ENCODE results near the gene IL24. TPM values are rescaled to one million over a fixed set of nuclear protein-coding genes. Genes with fewer than 3 reads are reported as not detected.

Gene IL24
- total and polyA plus RNA-seq, 2 donors from 2014 or later = not detected

DNA sequence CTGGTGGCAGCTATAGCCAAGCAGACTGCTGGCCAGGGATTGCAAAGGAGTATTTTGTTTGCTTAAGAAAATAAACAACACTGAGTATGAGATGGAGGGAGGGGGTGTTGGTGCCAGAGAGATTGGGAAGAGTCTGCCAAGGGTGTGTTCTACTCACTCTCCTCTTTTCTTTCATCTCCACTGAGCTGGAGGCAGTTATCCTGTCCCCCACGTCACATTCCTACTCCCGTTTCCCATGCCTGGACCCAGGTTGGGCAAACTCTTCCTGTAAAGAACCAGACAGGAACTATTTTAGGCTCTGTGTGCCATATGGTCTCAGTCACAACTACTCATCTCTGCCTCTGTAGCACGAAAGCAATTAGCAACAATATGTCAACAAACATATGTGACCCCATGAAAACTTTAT is 1.4 kb upstream of the IL24 start:
- FAIRE-seq (no peak), DNase-seq (peak in 2 of 5 donors; percentile 35 to 65)
- intact Hi-C loops (cut with DNase I) = no loop called here
- TF ChIP-seq, protein P1, sequence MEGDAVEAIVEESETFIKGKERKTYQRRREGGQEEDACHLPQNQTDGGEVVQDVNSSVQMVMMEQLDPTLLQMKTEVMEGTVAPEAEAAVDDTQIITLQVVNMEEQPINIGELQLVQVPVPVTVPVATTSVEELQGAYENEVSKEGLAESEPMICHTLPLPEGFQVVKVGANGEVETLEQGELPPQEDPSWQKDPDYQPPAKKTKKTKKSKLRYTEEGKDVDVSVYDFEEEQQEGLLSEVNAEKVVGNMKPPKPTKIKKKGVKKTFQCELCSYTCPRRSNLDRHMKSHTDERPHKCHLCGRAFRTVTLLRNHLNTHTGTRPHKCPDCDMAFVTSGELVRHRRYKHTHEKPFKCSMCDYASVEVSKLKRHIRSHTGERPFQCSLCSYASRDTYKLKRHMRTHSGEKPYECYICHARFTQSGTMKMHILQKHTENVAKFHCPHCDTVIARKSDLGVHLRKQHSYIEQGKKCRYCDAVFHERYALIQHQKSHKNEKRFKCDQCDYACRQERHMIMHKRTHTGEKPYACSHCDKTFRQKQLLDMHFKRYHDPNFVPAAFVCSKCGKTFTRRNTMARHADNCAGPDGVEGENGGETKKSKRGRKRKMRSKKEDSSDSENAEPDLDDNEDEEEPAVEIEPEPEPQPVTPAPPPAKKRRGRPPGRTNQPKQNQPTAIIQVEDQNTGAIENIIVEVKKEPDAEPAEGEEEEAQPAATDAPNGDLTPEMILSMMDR (IDR thresholded peaks at IDR 0.05; ENCODE audit: borderline replicate concordance, extremely low read depth, insufficient read depth) = no peak
- Histone ChIP-seq H3K9me3 (ENCODE audit: control insufficient read depth in 2 of 3, insufficient read depth in 1 of 3, low read length in 3 of 3) (no peaks in the 10 kb centered on the region), H3K27me3 (ENCODE audit: control insufficient read depth, insufficient read depth, low read length) (no peaks in the 10 kb centered on the region), H3K4me3 (ENCODE audit: low read length in 3 of 3) (no peak overlapping the region), H3K9ac (ENCODE audit: low read length in 3 of 3) (no peak overlapping the region), H3K36me3 (ENCODE audit: control insufficient read depth in 2 of 3, insufficient read depth in 3 of 3, low read length in 3 of 3) (no peaks in the 10 kb centered on the region), H3K4me1 (ENCODE audit: control insufficient read depth in 2 of 3, insufficient read depth in 2 of 3, low read depth in 1 of 3, low read length in 3 of 3) (peaks cover 0 to 2% (median 0%) of the 10 kb centered on the region in 3 donors), H3K27ac (ENCODE audit: low read depth in 2 of 2, low read length in 2 of 2) (no peak overlapping the region)

DNA sequence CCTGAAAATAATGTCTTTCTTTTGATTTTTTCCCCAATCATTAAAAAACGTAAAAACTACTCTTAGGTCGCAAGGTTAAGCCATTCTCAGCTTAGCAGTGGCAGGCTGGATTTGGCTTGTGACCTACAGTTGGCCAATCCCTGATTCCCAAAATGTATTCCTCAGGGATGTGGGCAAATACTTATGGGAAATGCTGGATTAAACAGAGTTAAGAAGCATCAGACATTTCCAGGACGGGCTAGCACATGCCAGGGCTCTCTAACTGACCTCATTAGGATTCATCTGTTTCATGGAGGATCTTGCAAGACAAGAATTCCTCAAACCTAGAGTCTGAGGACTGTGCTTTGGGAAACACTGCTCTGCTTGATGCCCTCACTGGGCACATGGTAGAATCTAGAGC is 982 bp upstream of the IL24 start:
- no peak for FAIRE-seq
- intact Hi-C loops (cut with DNase I) = no loop called here
- no peak for DNase-seq
- H3K27ac ChIP-seq (ENCODE audit: low read depth in 2 of 2, low read length in 2 of 2) = no peak overlapping the region
- H3K4me1 ChIP-seq (ENCODE audit: control insufficient read depth in 2 of 3, insufficient read depth in 2 of 3, low read depth in 1 of 3, low read length in 3 of 3) = peaks cover 0 to 2% (median 0%) of the 10 kb centered on the region in 3 donors
- no peaks in the 10 kb centered on the region for H3K27me3 ChIP-seq (ENCODE audit: control insufficient read depth, insufficient read depth, low read length)
- H3K36me3 ChIP-seq (ENCODE audit: control insufficient read depth in 2 of 3, insufficient read depth in 3 of 3, low read length in 3 of 3) = no peaks in the 10 kb centered on the region
- H3K4me3 ChIP-seq (ENCODE audit: low read length in 3 of 3) = no peak overlapping the region
- no peaks in the 10 kb centered on the region for H3K9me3 ChIP-seq (ENCODE audit: control insufficient read depth in 2 of 3, insufficient read depth in 1 of 3, low read length in 3 of 3)
- no peak overlapping the region for H3K9ac ChIP-seq (ENCODE audit: low read length in 3 of 3)
- TF ChIP-seq, protein P1 (IDR thresholded peaks at IDR 0.05; ENCODE audit: borderline replicate concordance, extremely low read depth, insufficient read depth) = no peak

DNA sequence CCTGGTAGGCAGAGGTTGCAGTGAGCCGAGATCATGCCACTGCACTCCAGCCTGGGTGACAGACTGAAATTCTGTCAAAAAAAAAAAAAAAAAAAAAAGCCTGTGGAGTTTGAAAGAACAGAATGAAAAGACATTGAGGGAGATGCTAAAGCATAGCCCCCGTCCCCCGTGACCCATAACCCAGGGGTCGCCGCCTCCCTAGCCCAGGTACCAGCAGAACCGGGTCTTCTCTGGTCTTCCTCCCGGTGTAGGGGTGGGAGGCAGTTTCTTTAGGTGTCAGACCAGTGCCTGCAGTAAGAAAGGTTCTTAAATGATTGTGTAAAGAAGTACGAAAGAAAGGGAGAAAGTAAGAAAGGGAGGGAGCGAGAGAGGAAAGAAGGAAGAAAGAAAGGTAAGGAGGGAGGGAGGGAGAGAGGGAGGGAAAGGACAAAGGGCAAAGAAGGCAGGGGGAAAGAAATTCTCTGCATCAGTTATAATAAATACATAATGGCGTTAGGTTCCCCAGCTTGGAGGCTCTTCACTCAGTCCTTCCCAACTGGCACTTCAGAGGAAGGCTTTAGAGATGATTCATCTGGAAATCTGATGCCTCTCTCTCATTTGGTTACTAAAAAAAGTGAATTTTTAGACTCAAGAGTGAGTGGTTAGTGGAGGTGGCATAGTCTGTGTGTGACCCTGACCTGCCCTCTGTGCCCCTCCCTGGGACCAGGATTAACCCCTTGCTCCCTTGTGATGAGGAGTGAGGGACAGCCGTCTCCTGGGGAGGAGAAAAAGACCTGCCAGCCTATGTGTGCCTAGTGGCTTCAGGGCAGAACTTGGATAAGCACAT is 1.1 kb downstream of the IL24 start:
- TF ChIP-seq, protein P1 (IDR thresholded peaks at IDR 0.05; ENCODE audit: borderline replicate concordance, extremely low read depth, insufficient read depth) = no peak
- Histone ChIP-seq H3K27ac (ENCODE audit: low read depth in 2 of 2, low read length in 2 of 2) (no peak overlapping the region), H3K4me3 (ENCODE audit: low read length in 3 of 3) (no peak overlapping the region), H3K9ac (ENCODE audit: low read length in 3 of 3) (no peak overlapping the region), H3K36me3 (ENCODE audit: control insufficient read depth in 2 of 3, insufficient read depth in 3 of 3, low read length in 3 of 3) (no peaks in the 10 kb centered on the region), H3K4me1 (ENCODE audit: control insufficient read depth in 2 of 3, insufficient read depth in 2 of 3, low read depth in 1 of 3, low read length in 3 of 3) (peaks cover 0 to 2% (median 0%) of the 10 kb centered on the region in 3 donors), H3K9me3 (ENCODE audit: control insufficient read depth in 2 of 3, insufficient read depth in 1 of 3, low read length in 3 of 3) (no peaks in the 10 kb centered on the region), H3K27me3 (ENCODE audit: control insufficient read depth, insufficient read depth, low read length) (no peaks in the 10 kb centered on the region)
- FAIRE-seq (no peak), DNase-seq (no peak)
- intact Hi-C loops (cut with DNase I) = no loop called here
